Cardiac septum (tissue), 1 donor: ENCODE results near the gene ATF5. TPM values are rescaled to one million over a fixed set of nuclear protein-coding genes. Genes with fewer than 3 reads are reported as not detected.
"Not testable (repeated sequence)": the region's sequence is repeated elsewhere in the genome, so short reads cannot be mapped to it uniquely, and the experiment has no call there.

Experiments
- DNase-seq: peaks from one replicate; pipeline ENCODE4 v3.0.0-alpha.2; 2020; ENCODE audit warnings: low spot score
- intact Hi-C: fragments of 100-400 bp; cut with DNase I; formaldehyde crosslinking; loops from one replicate; pipeline ENCODE4 v1.14.0; 2022
- microRNA-seq: library from miRNA; unstranded; fragments of <30 nt; microRNA quantifications from one replicate; pipeline ENCODE4 v1.2.0, GENCODE V29; 2020
- total RNA-seq: library from RNA; stranded (reverse); fragmentation: NEBNext Ultra II Directional; extraction: Animal tissue kit (Norgen Biotek cat#: 25700); gene quantifications from one replicate; pipeline ENCODE4 v1.2.1, GENCODE V29; 2021
- donor health status: DM: no; HTN: no; CAD: no.

Gene ATF5
- total RNA-seq, 1 donor from 2014 or later, result 10.6 TPM

GRCh38 chr19:49959892-49960291, 30.9 kb downstream of the ATF5 start:
- intact Hi-C loops, DNase-seq: not testable (repeated sequence)

GRCh38 chr19:49960980-49961379, 32.0 kb downstream of the ATF5 start, which contains the start of gene SIGLEC11:
Gene SIGLEC11 (minus strand): TSS chr19:49961172. CDS start chr19:49961081, 91 bp downstream.
- DNase-seq, intact Hi-C loops: not testable (repeated sequence)

- no peak for DNase-seq
- intact Hi-C loops, result no loop called here
Measured at GRCh38 chr19:49968279-49968922, 39.4 kb downstream of the ATF5 start.

GRCh38 chr19:49969355-49969754, 40.4 kb downstream of the ATF5 start:
- DNase-seq, result not testable (repeated sequence)

GRCh38 chr19:49971991-49972411, 43.0 kb downstream of the ATF5 start:
- DNase-seq, result no peak
- intact Hi-C loops, result no loop called here

More at GRCh38 chr19:49969355-49969754, 40.4 kb downstream of the ATF5 start:
- intact Hi-C loops, result not testable (repeated sequence)

GRCh38 chr19:49972841-49973240, 43.8 kb downstream of the ATF5 start:
- DNase-seq, result no peak
- intact Hi-C loops, result no loop called here

- no peak for DNase-seq
- intact Hi-C loops, result no loop called here
Measured at GRCh38 chr19:49973987-49974386, 45.0 kb downstream of the ATF5 start.

- DNase-seq, result no peak
- intact Hi-C loops, result no loop called here
Measured at GRCh38 chr19:49975051-49975450, 46.0 kb downstream of the ATF5 start.

- DNase-seq, result no peak
- intact Hi-C loops, result no loop called here
Measured at GRCh38 chr19:49976496-49976895, 47.5 kb downstream of the ATF5 start.

GRCh38 chr19:49977076-49977475, 48.1 kb downstream of the ATF5 start:
- intact Hi-C loops, result no loop called here

GRCh38 chr19:49977881-49978280, 48.9 kb downstream of the ATF5 start:
- no peak for DNase-seq
- intact Hi-C loops, result no loop called here

More at GRCh38 chr19:49977076-49977475, 48.1 kb downstream of the ATF5 start:
- no peak for DNase-seq

GRCh38 chr19:49978324-49978723, 49.3 kb downstream of the ATF5 start:
- DNase-seq, result no peak
- intact Hi-C loops, result no loop called here

GRCh38 chr19:49981603-49982593, 52.9 kb downstream of the ATF5 start:
- no peak for DNase-seq
- intact Hi-C loops, result loop anchor here (2.0 kb wide), 1 partner anchor 45 kb away; no protein-coding TSS in a partner anchor

Small RNA genes lying within 50 kb of the gene (microRNA-seq; reads per million reads assigned to microRNA genes)
- 2.2 reads per million for gene MIR4750

Other genes with a start within 250 kb of the ATF5 start
- 0.19 TPM for gene ADM5, start 239.6 kb upstream of the ATF5 start, total RNA-seq
- gene CPT1C, start 238.1 kb upstream of the ATF5 start, total RNA-seq, result 3.1 TPM
- 0.24 TPM for gene TSKS, start 165.9 kb upstream of the ATF5 start, total RNA-seq
- 63.9 TPM for gene AP2A1, start 162.2 kb upstream of the ATF5 start, total RNA-seq
- gene FUZ, start 115.9 kb upstream of the ATF5 start, total RNA-seq, result 13.7 TPM
- gene MED25, start 110.9 kb upstream of the ATF5 start, total RNA-seq, result 33.0 TPM
- gene PTOV1, start 78.0 kb upstream of the ATF5 start, total RNA-seq, result 95.8 TPM
- 49.5 TPM for gene PNKP, start 61.6 kb upstream of the ATF5 start, total RNA-seq
- gene AKT1S1, start 51.9 kb upstream of the ATF5 start, total RNA-seq, result 35.8 TPM
- gene TBC1D17, start 51.5 kb upstream of the ATF5 start, total RNA-seq, result 48.0 TPM
- gene IL4I1, start 32.3 kb upstream of the ATF5 start, total RNA-seq, result 1.2 TPM
- 26.8 TPM for gene NUP62, start 299 bp downstream of the ATF5 start, total RNA-seq
- gene SIGLEC11, start 32.0 kb downstream of the ATF5 start, total RNA-seq, result 0.27 TPM
- 22.1 TPM for gene VRK3, start 96.2 kb downstream of the ATF5 start, total RNA-seq
- 3.5 TPM for gene ZNF473, start 96.8 kb downstream of the ATF5 start, total RNA-seq
- gene IZUMO2, start 234.1 kb downstream of the ATF5 start, total RNA-seq, result not detected